ENCODE data around the gene TBC1D1.

DNA sequence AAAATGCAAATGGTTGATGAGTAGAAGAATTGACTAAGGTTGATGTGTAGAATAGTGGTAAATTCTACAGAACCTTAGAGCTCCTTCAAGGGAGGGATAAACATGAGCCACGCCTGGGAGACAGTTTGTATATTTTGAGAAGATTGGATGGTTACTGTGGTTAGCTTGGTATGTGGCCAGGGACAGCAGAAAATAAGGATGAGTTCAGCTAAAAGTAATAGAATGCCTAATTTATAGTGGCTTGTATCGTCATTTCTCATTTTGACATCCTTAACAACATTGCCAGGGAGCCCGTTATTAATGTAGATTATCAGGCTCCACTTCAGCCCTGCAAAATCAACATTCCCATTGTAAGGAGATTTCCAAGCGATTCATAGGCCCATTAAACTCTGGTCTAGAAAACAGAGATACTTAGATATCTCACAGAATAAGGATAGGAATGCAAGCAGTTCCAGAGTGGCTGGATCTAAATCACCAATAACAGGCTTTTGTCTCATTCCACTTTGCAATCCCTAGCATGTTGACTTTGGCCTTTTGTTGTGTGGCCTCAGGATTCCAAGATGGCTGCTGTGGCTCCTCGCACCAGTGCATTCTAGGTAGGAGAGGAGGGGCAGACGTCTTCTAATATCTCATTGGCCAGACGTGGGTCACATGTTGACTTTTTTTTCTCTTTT lies 62.9 kb downstream of the TBC1D1 start:
- TF ChIP-seq, protein P1, sequence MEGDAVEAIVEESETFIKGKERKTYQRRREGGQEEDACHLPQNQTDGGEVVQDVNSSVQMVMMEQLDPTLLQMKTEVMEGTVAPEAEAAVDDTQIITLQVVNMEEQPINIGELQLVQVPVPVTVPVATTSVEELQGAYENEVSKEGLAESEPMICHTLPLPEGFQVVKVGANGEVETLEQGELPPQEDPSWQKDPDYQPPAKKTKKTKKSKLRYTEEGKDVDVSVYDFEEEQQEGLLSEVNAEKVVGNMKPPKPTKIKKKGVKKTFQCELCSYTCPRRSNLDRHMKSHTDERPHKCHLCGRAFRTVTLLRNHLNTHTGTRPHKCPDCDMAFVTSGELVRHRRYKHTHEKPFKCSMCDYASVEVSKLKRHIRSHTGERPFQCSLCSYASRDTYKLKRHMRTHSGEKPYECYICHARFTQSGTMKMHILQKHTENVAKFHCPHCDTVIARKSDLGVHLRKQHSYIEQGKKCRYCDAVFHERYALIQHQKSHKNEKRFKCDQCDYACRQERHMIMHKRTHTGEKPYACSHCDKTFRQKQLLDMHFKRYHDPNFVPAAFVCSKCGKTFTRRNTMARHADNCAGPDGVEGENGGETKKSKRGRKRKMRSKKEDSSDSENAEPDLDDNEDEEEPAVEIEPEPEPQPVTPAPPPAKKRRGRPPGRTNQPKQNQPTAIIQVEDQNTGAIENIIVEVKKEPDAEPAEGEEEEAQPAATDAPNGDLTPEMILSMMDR (IDR thresholded peaks at IDR 0.05; ENCODE audit: low read depth, low read length, poor library complexity, severe bottlenecking), result no peak
- no peak for TF ChIP-seq EZH2phosphoT487 (IDR thresholded peaks at IDR 0.05; ENCODE audit: borderline replicate concordance, low read length)

Data from DOHH2 (cell line).